Epidermal melanocyte (primary cell): Measurements from ENCODE around the gene SLC2A1.
A peak's percentile ranks its signal among the peaks of the same experiment; 100 is the strongest.

Source experiments
- DNase-seq: peaks from one replicate; pipeline ENCODE4 v3.0.0; 2011; ENCODE audit warnings: low spot score; ENCODE audit not compliant: insufficient read length

The SLC2A1 gene

GRCh38 chr1:42979896-42980800, 21.5 kb upstream of the SLC2A1 start:
- no peak for DNase-seq

GRCh38 chr1:42979036-42979430, 20.4 kb upstream of the SLC2A1 start:
- DNase-seq = no peak

GRCh38 chr1:42978317-42979035, 19.8 kb upstream of the SLC2A1 start:
- DNase-seq = no peak

GRCh38 chr1:42977653-42978052, 19.0 kb upstream of the SLC2A1 start:
- DNase-seq = no peak

GRCh38 chr1:42975561-42976225, 17.0 kb upstream of the SLC2A1 start:
- DNase-seq = no peak

- DNase-seq = no peak
These were observed 16.2 kb upstream of the SLC2A1 start for GRCh38 chr1:42974767-42975437.

GRCh38 chr1:42973799-42974198, 15.1 kb upstream of the SLC2A1 start:
- no peak for DNase-seq

GRCh38 chr1:42973286-42973685, 14.6 kb upstream of the SLC2A1 start:
- DNase-seq = no peak

GRCh38 chr1:42971841-42972291, 13.2 kb upstream of the SLC2A1 start:
- DNase-seq = peak; percentile 57

- DNase-seq = no peak
These were observed 11.5 kb upstream of the SLC2A1 start for GRCh38 chr1:42970143-42970542.

GRCh38 chr1:42968654-42969053, 10.0 kb upstream of the SLC2A1 start:
- no peak for DNase-seq

GRCh38 chr1:42966688-42967612, 8.3 kb upstream of the SLC2A1 start:
- DNase-seq = no peak

GRCh38 chr1:42965378-42965777, 6.7 kb upstream of the SLC2A1 start:
- no peak for DNase-seq

- no peak for DNase-seq
These were observed 5.6 kb upstream of the SLC2A1 start for GRCh38 chr1:42964044-42964812.

- DNase-seq = peak; percentile 79
These were observed 4.8 kb upstream of the SLC2A1 start for GRCh38 chr1:42963378-42964043.

- DNase-seq = no peak
These were observed 4.1 kb upstream of the SLC2A1 start for GRCh38 chr1:42962641-42963377.

GRCh38 chr1:42961312-42962091, 2.8 kb upstream of the SLC2A1 start:
- DNase-seq = no peak
